ENCODE measurements around the gene CFAP100. TPM values are rescaled to one million over a fixed set of nuclear protein-coding genes. Genes with fewer than 3 reads are reported as not detected.

The CFAP100 gene
- total and polyA plus RNA-seq, 12 donors, result not detected

DNA sequence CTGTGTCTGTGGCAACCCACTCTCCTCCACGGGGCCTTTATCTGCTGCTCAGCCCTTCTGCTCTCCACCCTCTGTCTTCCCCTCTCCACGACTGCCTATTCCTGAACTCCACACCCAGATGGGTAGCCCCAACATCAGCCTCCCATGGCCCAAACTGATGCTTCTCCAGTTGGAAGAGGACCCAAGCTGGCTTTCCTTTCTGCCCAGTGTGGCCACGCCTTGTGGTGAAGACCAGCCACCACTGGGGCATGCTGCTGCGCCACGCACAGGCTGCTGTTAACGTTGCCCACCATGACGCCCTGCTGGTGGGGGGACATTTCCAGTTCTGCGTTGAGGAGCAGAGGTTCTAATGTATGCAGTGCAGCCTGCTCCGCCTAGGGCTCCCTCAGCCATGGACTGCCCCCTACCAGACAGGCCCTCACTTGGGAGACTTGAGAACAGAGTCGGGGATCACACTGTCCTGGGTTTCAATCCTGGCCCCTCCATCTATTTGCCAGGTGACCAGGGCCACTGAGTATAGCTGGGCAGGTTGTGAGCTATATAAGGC, 26.9 kb downstream of the CFAP100 start:
- 79 to 83% methylated on average over 10 of the region's 10 CpGs for whole genome bisulfite sequencing, 2 donors
- intact Hi-C loops (cut with DNase I), result no loop called here

DNA sequence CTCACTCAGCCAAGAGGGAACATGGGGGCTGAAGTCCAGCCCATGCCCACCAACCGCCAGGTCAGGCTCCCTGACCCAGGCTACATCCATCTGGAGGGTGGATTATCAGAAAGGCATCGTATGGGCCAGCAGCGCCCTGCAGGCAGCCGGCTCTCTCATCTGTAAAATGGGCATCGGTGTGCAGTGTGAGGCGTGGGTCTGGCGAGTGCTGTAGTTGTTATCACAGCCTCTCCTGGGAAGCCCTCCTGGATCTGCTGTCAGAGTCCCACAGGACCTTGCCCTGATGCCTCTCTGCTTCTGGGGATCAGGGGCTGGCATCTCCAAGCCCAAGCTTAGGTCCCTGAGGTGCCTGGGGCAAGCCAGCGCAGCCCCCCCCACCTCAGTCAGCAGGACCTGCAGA, 27.4 kb downstream of the CFAP100 start:
- no peak overlapping the region for H3K4me3 ChIP-seq
- H3K27me3 ChIP-seq, result peaks cover 0 to 25% (median 14%) of the 10 kb centered on the region in 7 donors
- no peaks in the 10 kb centered on the region for H3K36me3 ChIP-seq
- intact Hi-C loops (cut with DNase I), result no loop called here
- no peaks in the 10 kb centered on the region for H3K4me1 ChIP-seq
- DNase-seq (no peak), ATAC-seq (no peak)
- 92 to 94% methylated on average over 8 of the region's 8 CpGs for WGBS, 2 donors
- peaks cover 0 to 23% (median 12%) of the 10 kb centered on the region in 11 donors for H3K9me3 ChIP-seq
- H3K27ac ChIP-seq, result no peak overlapping the region
- TF ChIP-seq, protein P1, sequence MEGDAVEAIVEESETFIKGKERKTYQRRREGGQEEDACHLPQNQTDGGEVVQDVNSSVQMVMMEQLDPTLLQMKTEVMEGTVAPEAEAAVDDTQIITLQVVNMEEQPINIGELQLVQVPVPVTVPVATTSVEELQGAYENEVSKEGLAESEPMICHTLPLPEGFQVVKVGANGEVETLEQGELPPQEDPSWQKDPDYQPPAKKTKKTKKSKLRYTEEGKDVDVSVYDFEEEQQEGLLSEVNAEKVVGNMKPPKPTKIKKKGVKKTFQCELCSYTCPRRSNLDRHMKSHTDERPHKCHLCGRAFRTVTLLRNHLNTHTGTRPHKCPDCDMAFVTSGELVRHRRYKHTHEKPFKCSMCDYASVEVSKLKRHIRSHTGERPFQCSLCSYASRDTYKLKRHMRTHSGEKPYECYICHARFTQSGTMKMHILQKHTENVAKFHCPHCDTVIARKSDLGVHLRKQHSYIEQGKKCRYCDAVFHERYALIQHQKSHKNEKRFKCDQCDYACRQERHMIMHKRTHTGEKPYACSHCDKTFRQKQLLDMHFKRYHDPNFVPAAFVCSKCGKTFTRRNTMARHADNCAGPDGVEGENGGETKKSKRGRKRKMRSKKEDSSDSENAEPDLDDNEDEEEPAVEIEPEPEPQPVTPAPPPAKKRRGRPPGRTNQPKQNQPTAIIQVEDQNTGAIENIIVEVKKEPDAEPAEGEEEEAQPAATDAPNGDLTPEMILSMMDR (IDR thresholded peaks at IDR 0.05), result no peak

More for the DNA sequence above, 26.9 kb downstream of the CFAP100 start:
- peaks cover 0 to 19% (median 10%) of the 10 kb centered on the region in 11 donors for H3K9me3 ChIP-seq
- no peak overlapping the region for H3K27ac ChIP-seq
- ATAC-seq (no peak), DNase-seq (no peak)
- peaks cover 0 to 29% (median 19%) of the 10 kb centered on the region in 7 donors for H3K27me3 ChIP-seq
- TF ChIP-seq, protein P1 (IDR thresholded peaks at IDR 0.05), result no peak
- no peak overlapping the region for H3K4me3 ChIP-seq
- H3K4me1 ChIP-seq, result no peaks in the 10 kb centered on the region
- no peaks in the 10 kb centered on the region for H3K36me3 ChIP-seq

DNA sequence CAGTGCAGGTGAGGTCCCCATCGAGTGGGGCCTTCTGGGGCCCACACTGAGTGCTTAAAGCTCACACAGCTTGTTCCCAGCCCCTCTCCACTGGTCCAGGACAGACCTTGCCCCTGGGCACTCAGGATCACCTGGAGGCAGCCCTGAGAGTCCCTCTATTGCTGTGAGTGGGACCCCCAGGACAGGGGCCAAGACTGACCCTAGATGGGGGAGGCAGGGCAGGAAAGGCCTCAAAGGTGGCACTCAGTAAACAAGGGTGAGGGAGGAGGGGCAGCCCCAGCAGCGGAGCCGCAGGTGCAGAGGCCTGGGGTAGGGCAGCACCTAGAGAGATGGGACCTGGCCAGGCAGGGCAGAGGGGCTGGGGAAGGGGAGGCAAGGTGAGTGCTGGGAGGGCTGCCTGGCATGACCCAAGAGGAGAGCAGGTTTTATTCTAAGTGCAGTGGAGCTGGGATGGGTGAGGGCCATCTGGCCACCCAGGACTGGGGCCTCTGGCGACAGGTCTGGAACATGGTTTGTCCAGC, 27.9 kb downstream of the CFAP100 start:
- Histone ChIP-seq H3K27ac (no peak overlapping the region), H3K4me1 (no peaks in the 10 kb centered on the region), H3K4me3 (no peak overlapping the region), H3K27me3 (peaks cover 0 to 20% (median 9%) of the 10 kb centered on the region in 7 donors), H3K9me3 (peaks cover 0 to 26% (median 12%) of the 10 kb centered on the region in 11 donors), H3K36me3 (no peaks in the 10 kb centered on the region)
- TF ChIP-seq, protein P1 (IDR thresholded peaks at IDR 0.05), result no peak
- intact Hi-C loops (cut with DNase I), result no loop called here
- no peak for DNase-seq
- WGBS, 2 donors, result 84 to 87% methylated on average over 4 of the region's 4 CpGs
- ATAC-seq, result peak in 2 of 8 donors; percentile 7 to 9

DNA sequence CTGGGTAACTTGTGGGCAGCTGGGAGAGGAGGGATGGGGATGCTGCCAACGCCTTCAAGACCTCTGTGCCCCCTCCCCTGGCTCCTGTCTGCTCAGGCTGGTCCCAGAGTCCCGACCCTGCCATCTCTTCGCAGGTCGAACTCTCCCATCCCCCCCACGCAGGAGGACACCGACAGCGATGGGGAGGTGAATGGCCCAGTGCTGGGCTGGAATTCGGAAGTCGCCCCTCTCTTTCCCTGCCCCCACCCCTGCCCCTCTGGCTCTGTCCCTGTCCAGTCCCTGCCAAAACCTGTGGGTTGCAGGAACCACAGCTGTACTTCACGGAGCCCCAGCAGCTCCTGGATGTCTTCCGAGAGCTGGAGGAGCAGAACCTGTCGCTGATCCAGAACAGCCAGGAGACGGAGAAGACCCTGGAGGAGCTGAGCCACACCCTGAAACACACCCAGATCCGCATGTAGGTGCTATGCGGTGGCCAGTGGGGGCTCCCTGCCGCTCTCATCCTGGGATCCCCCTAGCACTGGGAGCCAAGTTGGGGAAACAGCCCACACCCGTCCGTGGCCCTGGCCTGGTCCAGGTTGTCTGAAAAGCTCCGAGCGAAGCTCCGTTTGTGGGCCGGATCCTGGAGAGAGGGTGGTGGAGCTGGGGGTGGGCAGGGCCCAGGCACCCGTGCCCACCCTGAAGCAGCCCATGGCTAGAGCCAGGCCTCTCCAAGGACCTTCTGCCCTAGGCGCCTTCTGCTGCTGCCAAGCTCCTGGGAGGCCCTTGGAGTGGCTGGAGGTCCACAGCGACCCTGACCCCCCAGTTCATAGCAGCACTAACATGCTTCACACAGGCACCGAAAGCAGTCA, 28.7 kb downstream of the CFAP100 start:
- intact Hi-C loops (cut with DNase I), result no loop called here
- no peak for DNase-seq
- ATAC-seq, result no peak
- no peak overlapping the region for H3K4me3 ChIP-seq
- H3K36me3 ChIP-seq, result no peaks in the 10 kb centered on the region
- no peak overlapping the region for H3K27ac ChIP-seq
- 87% methylated on average over 26 of the region's 26 CpGs for WGBS, 2 donors
- H3K4me1 ChIP-seq, result no peaks in the 10 kb centered on the region
- TF ChIP-seq, protein P1 (IDR thresholded peaks at IDR 0.05), result no peak
- peaks cover 0 to 13% (median 1%) of the 10 kb centered on the region in 7 donors for H3K27me3 ChIP-seq
- peaks cover 0 to 34% (median 12%) of the 10 kb centered on the region in 11 donors for H3K9me3 ChIP-seq
